Tibial artery (tissue), 4 donors: ENCODE measurements around the gene REX1BD.
"Not testable (repeated sequence)": the region's sequence is repeated elsewhere in the genome, so short reads cannot be mapped to it uniquely, and the experiment has no call there.

Experiments
- DNase-seq, 2 donors: peaks; one replicate each; pipeline ENCODE4 v3.0.0-alpha.2; 2019
- H3K27ac ChIP-seq, 2 donors: fragments of 200-600 bp; sonication (generic) in 1 of 2; 1 replicate in 1 of 2; 2 replicates in 1 of 2; pipeline ENCODE4 v1.5.1; 2018 to 2019; ENCODE audit warnings: mild to moderate bottlenecking in 1 of 2
- H3K27me3 ChIP-seq, 2 donors: fragments of 200-600 bp; sonication (generic) in 1 of 2; one replicate each; pipeline versions ENCODE4 v1.5.1 to v1.6.0; 2016 to 2019
- H3K36me3 ChIP-seq, 3 donors: fragments of 200-600 bp; sonication (generic) in 2 of 3; one replicate each; pipeline ENCODE4 v1.5.1; 2016 to 2019; ENCODE audit warnings: mild to moderate bottlenecking in 2 of 3
- H3K4me1 ChIP-seq, 4 donors: fragments of 200-600 bp; sonication (generic) in 2 of 4; 1 replicate in 3 of 4; 2 replicates in 1 of 4; pipeline ENCODE4 v1.5.1; 2016 to 2019
- H3K4me3 ChIP-seq, 2 donors: fragments of 200-600 bp; sonication (generic) in 1 of 2; 1 replicate in 1 of 2; 2 replicates in 1 of 2; pipeline ENCODE4 v1.5.1; 2018 to 2019; ENCODE audit warnings: mild to moderate bottlenecking in 2 of 2
- H3K9me3 ChIP-seq, 3 donors: fragments of 200-600 bp; sonication (generic) in 1 of 3; one replicate each; pipeline ENCODE4 v1.5.1; 2016 to 2019
- CTCF ChIP-seq, 2 experiments: fragments of 200-600 bp in 1 of 2; fragments of 450-650 bp in 1 of 2; IDR thresholded peaks; one replicate each; pipeline ENCODE4 v1.5.1; 2017 to 2019; ENCODE audit warnings: antibody characterized with exemption in 2 of 2, mild to moderate bottlenecking in 1 of 2, moderate library complexity in 1 of 2
- intact Hi-C: fragments of 100-400 bp; cut with DNase I; formaldehyde crosslinking; loops from one replicate; pipeline ENCODE4 v1.15.0; 2023; ENCODE audit warnings: low total_unique reads

Gene REX1BD

DNA sequence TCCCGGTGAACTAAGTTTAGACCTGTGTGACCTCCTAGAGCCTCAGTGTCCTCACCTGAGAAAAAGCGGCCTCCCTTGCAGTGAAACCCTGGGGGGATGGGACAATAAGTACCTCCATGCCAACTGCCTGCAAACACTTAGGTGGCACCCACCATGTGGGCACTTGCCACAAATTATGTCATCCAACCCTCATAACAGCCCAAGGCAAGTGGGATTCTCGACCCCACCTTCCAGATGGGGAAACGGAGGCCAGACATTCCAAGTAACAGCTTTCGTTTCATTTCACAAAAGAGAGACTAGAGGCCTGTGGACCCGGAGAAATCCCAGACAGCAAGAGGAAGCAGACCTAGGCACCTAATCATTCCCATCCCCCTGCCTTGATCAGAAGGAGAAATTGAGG lies 6.9 kb downstream of the REX1BD start:
- peaks cover 0 to 23% (median 19%) of the 10 kb centered on the region in 4 donors for H3K4me1 ChIP-seq
- peaks cover 0 to 30% of the 10 kb centered on the region in 2 donors for H3K27me3 ChIP-seq

GRCh38 chr19:18596752-18597157 lies 8.2 kb downstream of the REX1BD start:
- Histone ChIP-seq H3K27ac (no peak overlapping the region), H3K36me3 (peaks cover 5 to 17% (median 7%) of the 10 kb centered on the region in 3 donors), H3K4me1 (peaks cover 0 to 22% (median 19%) of the 10 kb centered on the region in 4 donors), H3K9me3 (no peaks in the 10 kb centered on the region), H3K27me3 (peaks cover 0 to 34% of the 10 kb centered on the region in 2 donors), H3K4me3 (no peak overlapping the region)
- DNase-seq: peak; percentile 63 to 81
- TF ChIP-seq CTCF (IDR thresholded peaks at IDR 0.05): no peak
- intact Hi-C loops: loop anchor here (5.0 to 10.0 kb wide), 2 partner anchors 76 to 248 kb away; no protein-coding TSS in a partner anchor

More for the DNA sequence above, 6.9 kb downstream of the REX1BD start:
- H3K36me3 ChIP-seq: peaks cover 7 to 18% (median 17%) of the 10 kb centered on the region in 3 donors
- no peaks in the 10 kb centered on the region for H3K9me3 ChIP-seq
- TF ChIP-seq CTCF (IDR thresholded peaks at IDR 0.05): no peak
- intact Hi-C loops: loop anchor here (5.0 to 10.0 kb wide), 2 partner anchors 77 to 249 kb away; no protein-coding TSS in a partner anchor
- peak overlapping the region; percentile 51 to 74 for H3K27ac ChIP-seq
- H3K4me3 ChIP-seq: no peak overlapping the region
- no peak for DNase-seq

GRCh38 chr19:18597809-18598660 lies 9.4 kb downstream of the REX1BD start:
- H3K27me3 ChIP-seq: peaks cover 0 to 34% of the 10 kb centered on the region in 2 donors
- peaks cover 0 to 17% (median 7%) of the 10 kb centered on the region in 3 donors for H3K36me3 ChIP-seq
- H3K4me1 ChIP-seq: peaks cover 0 to 28% (median 19%) of the 10 kb centered on the region in 4 donors
- H3K27ac ChIP-seq: no peak overlapping the region
- H3K4me3 ChIP-seq: no peak overlapping the region
- intact Hi-C loops: loop anchor here (5.0 to 10.0 kb wide), 2 partner anchors 74 to 247 kb away; no protein-coding TSS in a partner anchor
- TF ChIP-seq CTCF (IDR thresholded peaks at IDR 0.05): no peak
- H3K9me3 ChIP-seq: no peaks in the 10 kb centered on the region
- DNase-seq: no peak

DNA sequence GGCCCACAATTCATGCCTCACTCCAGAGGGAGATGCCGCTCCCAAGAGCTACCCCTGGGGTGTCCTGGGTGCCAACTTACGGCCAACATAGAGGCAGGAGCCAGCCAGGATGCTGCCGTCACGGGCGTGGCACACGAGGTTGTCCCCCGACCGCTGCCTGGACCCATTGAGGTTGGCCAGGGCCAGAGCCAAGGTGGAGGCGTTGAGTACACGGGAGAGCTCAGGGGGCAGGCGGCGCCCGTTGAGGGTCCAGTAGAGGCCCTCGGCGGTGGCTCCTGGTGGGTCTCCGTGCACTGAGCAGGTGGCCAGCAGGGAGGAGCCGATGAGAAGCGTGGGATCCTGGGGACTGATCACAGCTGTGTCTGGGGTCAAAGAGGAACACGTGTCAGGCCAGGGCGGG lies 10.9 kb downstream of the REX1BD start:
- no peak for DNase-seq
- Histone ChIP-seq H3K9me3 (no peaks in the 10 kb centered on the region), H3K4me1 (peaks cover 0 to 35% (median 22%) of the 10 kb centered on the region in 4 donors), H3K27ac (no peak overlapping the region), H3K27me3 (peaks cover 0 to 45% of the 10 kb centered on the region in 2 donors), H3K4me3 (no peak overlapping the region), H3K36me3 (peaks cover 0 to 17% (median 7%) of the 10 kb centered on the region in 3 donors)
- TF ChIP-seq CTCF (IDR thresholded peaks at IDR 0.05): no peak
- intact Hi-C loops: loop anchor here (5.0 to 10.0 kb wide), 2 partner anchors 73 to 245 kb away; no protein-coding TSS in a partner anchor

GRCh38 chr19:18600692-18601397 lies 12.2 kb downstream of the REX1BD start:
- Histone ChIP-seq H3K36me3 (peaks cover 0 to 17% (median 7%) of the 10 kb centered on the region in 3 donors), H3K4me1 (peaks cover 0 to 28% (median 16%) of the 10 kb centered on the region in 4 donors), H3K27me3 (peaks cover 0 to 59% of the 10 kb centered on the region in 2 donors)
- intact Hi-C loops, H3K9me3 ChIP-seq, DNase-seq, H3K27ac ChIP-seq, H3K4me3 ChIP-seq: not testable (repeated sequence)
